Thymus (tissue), 14 donors: ENCODE results near the gene CERS6. TPM values are rescaled to one million over a fixed set of nuclear protein-coding genes. Genes with fewer than 3 reads are reported as not detected.
"Not testable (repeated sequence)": the region's sequence is repeated elsewhere in the genome, so short reads cannot be mapped to it uniquely, and the experiment has no call there.

Experiments
- DNase-seq, 9 donors: peaks; one replicate each; pipeline ENCODE4 v3.0.0-alpha.2; 2013; ENCODE audit warnings: low spot score in 9 of 9, low read depth in 6 of 9, missing footprints in 1 of 9
- H3K27ac ChIP-seq, 2 donors: one replicate each; pipeline ENCODE4 v1.5.1; 2013; ENCODE audit warnings: control low read depth in 1 of 2, low read depth in 1 of 2, low read length in 1 of 2, mild to moderate bottlenecking in 1 of 2, moderate library complexity in 1 of 2
- H3K27me3 ChIP-seq, 2 donors: one replicate each; pipeline ENCODE4 v1.5.1; 2013; ENCODE audit warnings: low read length in 1 of 2; ENCODE audit not compliant: control insufficient read depth in 2 of 2, insufficient read depth in 1 of 2
- H3K36me3 ChIP-seq, 2 donors: one replicate each; pipeline ENCODE4 v1.5.1; 2013; ENCODE audit warnings: low read length in 1 of 2, mild to moderate bottlenecking in 1 of 2, moderate library complexity in 1 of 2; ENCODE audit not compliant: control insufficient read depth in 2 of 2, insufficient read depth in 2 of 2
- H3K4me1 ChIP-seq, 2 donors: one replicate each; pipeline ENCODE4 v1.5.1; 2013; ENCODE audit warnings: low read length in 2 of 2; ENCODE audit not compliant: control insufficient read depth in 2 of 2, insufficient read depth in 2 of 2
- H3K4me3 ChIP-seq, 2 donors: one replicate each; pipeline ENCODE4 v1.5.1; 2013; ENCODE audit warnings: low read length in 2 of 2, control low read depth in 1 of 2, mild to moderate bottlenecking in 1 of 2
- H3K9me3 ChIP-seq, 2 donors: one replicate each; pipeline ENCODE4 v1.5.1; 2013; ENCODE audit warnings: low read length in 1 of 2, mild to moderate bottlenecking in 1 of 2; ENCODE audit not compliant: control insufficient read depth in 2 of 2, insufficient read depth in 1 of 2
- WGBS: extraction: QIAGEN DNeasy Blood & Tissue Kit; methylation state at CpG from one replicate; pipeline ENCODE4 v1.1.7; 2013; 5-methylcytosine and 5-hydroxymethylcytosine counted together
- long read RNA-seq, 10 donors: transcript quantifications; one replicate each; lab custom pipeline, GENCODE V29; 2026
- polyA plus RNA-seq: library from polyadenylated mRNA; stranded (reverse); fragments of 200-250 nt; gene quantifications from one replicate; pipeline ENCODE4 v1.2.3, GENCODE V29; 2013
- total RNA-seq: library from RNA; stranded (reverse); fragments of 120-200 nt; gene quantifications from one replicate; pipeline ENCODE4 v1.2.4, GENCODE V29; 2013
- donor health status: healthy.

The CERS6 gene, protein sequence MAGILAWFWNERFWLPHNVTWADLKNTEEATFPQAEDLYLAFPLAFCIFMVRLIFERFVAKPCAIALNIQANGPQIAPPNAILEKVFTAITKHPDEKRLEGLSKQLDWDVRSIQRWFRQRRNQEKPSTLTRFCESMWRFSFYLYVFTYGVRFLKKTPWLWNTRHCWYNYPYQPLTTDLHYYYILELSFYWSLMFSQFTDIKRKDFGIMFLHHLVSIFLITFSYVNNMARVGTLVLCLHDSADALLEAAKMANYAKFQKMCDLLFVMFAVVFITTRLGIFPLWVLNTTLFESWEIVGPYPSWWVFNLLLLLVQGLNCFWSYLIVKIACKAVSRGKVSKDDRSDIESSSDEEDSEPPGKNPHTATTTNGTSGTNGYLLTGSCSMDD
- total RNA-seq (26.9 TPM), polyA plus RNA-seq (12.1 TPM)
- long read RNA-seq, donor 1, full-length matches to known transcripts, result 1 of 1 reads
- long read RNA-seq, donor 1, partial matches to known transcripts, result 0 of 1 reads
- long read RNA-seq, donor 1, other reads (novel, unspliced or antisense), result 0 of 1 reads
- long read RNA-seq, donor 2, full-length matches to known transcripts, result 17 of 38 reads
- long read RNA-seq, donor 2, partial matches to known transcripts, result 21 of 38 reads
- long read RNA-seq, donor 2, other reads (novel, unspliced or antisense), result 0 of 38 reads
- long read RNA-seq, donor 3, full-length matches to known transcripts, result 10 of 15 reads
- long read RNA-seq, donor 3, partial matches to known transcripts, result 5 of 15 reads
- long read RNA-seq, donor 3, other reads (novel, unspliced or antisense), result 0 of 15 reads
- long read RNA-seq, donor 4, full-length matches to known transcripts, result 6 of 6 reads
- long read RNA-seq, donor 4, partial matches to known transcripts, result 0 of 6 reads
- long read RNA-seq, donor 4, other reads (novel, unspliced or antisense), result 0 of 6 reads
- long read RNA-seq, donor 5, full-length matches to known transcripts, result 14 of 25 reads
- long read RNA-seq, donor 5, partial matches to known transcripts, result 11 of 25 reads
- long read RNA-seq, donor 5, other reads (novel, unspliced or antisense), result 0 of 25 reads
- long read RNA-seq, donor 6, full-length matches to known transcripts, result 12 of 12 reads
- long read RNA-seq, donor 6, partial matches to known transcripts, result 0 of 12 reads
- long read RNA-seq, donor 6, other reads (novel, unspliced or antisense), result 0 of 12 reads
- long read RNA-seq, donor 7, full-length matches to known transcripts, result 8 of 13 reads
- long read RNA-seq, donor 7, partial matches to known transcripts, result 5 of 13 reads
- long read RNA-seq, donor 7, other reads (novel, unspliced or antisense), result 0 of 13 reads
- long read RNA-seq, donor 8, full-length matches to known transcripts, result 5 of 10 reads
- long read RNA-seq, donor 8, partial matches to known transcripts, result 5 of 10 reads
- long read RNA-seq, donor 8, other reads (novel, unspliced or antisense), result 0 of 10 reads
- long read RNA-seq, donor 9, full-length matches to known transcripts, result 7 of 12 reads
- long read RNA-seq, donor 9, partial matches to known transcripts, result 5 of 12 reads
- long read RNA-seq, donor 9, other reads (novel, unspliced or antisense), result 0 of 12 reads
- long read RNA-seq, donor 10, full-length matches to known transcripts, result 17 of 23 reads
- long read RNA-seq, donor 10, partial matches to known transcripts, result 6 of 23 reads
- long read RNA-seq, donor 10, other reads (novel, unspliced or antisense), result 0 of 23 reads

DNA sequence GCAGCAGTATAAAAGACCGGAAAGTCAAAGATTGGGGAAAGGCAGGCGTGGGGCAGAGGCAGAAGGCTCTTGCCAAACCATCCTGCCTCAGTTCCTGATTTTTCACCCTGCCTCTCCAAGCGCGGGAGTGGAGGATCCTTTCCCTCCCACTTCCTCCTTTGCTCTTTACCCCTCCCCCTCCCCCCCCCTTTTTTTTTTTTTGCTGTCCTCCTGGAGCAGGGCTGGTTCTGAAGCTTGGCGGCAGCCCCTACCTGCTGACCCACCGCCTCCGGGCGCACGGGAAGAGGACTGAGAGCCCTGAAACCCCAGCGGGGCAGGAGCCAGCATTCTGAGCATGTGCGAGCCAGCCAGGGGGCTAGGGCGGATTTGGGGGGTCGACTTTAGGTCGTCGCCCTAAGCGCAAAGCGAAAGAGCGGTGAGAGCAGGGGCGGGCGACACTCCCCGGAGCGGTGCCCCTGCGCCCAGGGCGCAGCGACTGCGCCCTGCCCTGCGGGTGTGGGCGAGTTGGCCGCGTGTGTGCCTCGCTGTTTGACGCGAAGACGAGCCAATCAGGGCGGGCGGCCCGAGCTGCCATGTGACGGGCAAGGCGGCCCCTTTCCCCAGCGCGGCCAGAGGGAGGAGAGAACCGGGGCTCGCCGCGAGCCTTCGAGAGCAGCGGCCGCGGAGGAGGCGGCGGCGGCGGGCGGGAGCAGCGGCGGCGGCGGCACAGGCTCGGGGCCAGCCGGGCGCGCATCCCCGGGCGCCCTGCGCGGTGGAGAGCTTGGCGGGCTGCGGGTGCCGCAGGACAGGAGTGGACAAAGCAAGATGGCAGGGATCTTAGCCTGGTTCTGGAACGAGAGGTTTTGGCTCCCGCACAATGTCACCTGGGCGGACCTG, at the start of gene CERS6:
CERS6 (plus strand) TSS at position 628 of the 876 bp plus-strand sequence; CDS start at position 805, 177 bp downstream.
- peak within 1 kb of the TSS; percentile 86 to 88 for H3K4me3 ChIP-seq
- no peaks in the 10 kb centered on the region for H3K36me3 ChIP-seq
- WGBS, result under 1% methylated on average over 72 of the region's 72 CpGs

DNA sequence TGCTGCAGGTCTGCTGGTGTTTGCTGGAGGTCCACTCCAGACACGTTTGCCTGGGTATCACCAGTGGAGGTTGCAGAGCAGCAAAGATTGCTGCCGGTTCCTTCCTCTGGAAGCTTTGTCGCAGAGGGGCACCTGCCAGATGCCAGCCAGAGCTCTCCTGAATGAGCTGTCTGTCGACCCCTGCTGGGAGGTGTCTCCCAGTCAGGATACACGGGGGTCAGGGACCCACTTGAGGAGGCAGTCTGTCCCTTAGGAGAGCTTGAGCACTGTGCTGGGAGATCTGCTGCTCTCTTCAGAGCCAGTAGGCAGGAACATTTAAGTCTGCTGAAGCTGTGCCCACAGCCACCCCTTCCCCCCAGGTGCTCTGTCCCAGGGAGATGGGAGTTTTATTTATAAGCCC, 43.8 kb upstream of the CERS6 start:
- WGBS, result 90% methylated on average over 5 of the region's 5 CpGs
- not testable (repeated sequence) for H3K36me3 ChIP-seq, DNase-seq, H3K4me1 ChIP-seq, H3K27me3 ChIP-seq, H3K27ac ChIP-seq, H3K4me3 ChIP-seq
- peaks cover 0 to 27% of the 10 kb centered on the region in 2 donors for H3K9me3 ChIP-seq

More for the DNA sequence above, at the start of gene CERS6:
- peak in 6 of 9 donors; percentile 75 to 91 (median 84) for DNase-seq
- no peaks in the 10 kb centered on the region for H3K27me3 ChIP-seq
- H3K9me3 ChIP-seq, result no peaks in the 10 kb centered on the region
- peaks cover 9 to 19% of the 10 kb centered on the region in 2 donors for H3K4me1 ChIP-seq
- H3K27ac ChIP-seq, result peak within 1 kb of the TSS; percentile 32 to 91

DNA sequence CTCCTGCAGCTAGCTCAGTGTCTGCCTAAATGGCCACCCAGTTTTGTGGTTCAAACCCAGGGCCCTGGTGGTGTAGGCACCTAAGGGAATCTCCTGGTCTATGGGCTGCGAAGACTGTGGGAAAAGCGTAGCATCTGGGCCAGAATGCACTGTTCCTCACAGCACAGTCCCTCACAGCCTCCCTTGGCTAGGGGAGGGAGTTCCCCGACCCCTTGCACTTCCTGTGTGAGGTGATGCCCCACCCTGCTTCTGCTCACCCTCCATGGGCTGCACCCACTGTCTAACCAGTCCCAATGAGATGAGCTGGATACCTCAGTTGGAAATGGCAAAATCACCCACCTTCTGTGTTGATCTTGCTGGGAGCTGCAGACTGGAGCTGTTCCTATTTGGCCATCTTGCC, 43.0 kb upstream of the CERS6 start:
- H3K4me3 ChIP-seq, H3K27me3 ChIP-seq, H3K27ac ChIP-seq, H3K4me1 ChIP-seq, H3K36me3 ChIP-seq, DNase-seq: not testable (repeated sequence)
- WGBS, result 93% methylated on average over 3 of the region's 3 CpGs
- H3K9me3 ChIP-seq, result peaks cover 0 to 24% of the 10 kb centered on the region in 2 donors

DNA sequence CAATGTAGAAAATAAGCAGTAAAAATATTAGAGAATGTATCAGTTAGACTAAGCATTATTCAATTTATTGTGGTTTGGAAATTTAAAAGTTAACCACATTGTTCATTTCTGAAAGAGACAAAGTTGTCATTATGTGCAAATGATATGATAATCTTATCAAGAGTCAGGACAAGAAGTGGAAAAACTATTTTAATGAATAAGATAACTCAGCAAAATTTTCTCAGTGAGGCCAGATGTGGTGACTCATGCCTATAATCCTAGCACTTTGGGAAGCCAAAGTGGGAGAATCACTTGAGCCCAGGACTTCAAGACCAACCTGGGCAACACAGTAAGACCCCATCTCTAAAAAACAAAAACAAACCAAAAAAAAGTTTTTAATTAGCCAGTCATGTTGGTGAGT, 39.5 kb upstream of the CERS6 start:
- DNase-seq, result no peak
- Histone ChIP-seq H3K27me3 (no peaks in the 10 kb centered on the region), H3K4me3 (no peak overlapping the region), H3K27ac (no peak overlapping the region), H3K36me3 (no peaks in the 10 kb centered on the region), H3K9me3 (peaks cover 0 to 24% of the 10 kb centered on the region in 2 donors), H3K4me1 (no peaks in the 10 kb centered on the region)

DNA sequence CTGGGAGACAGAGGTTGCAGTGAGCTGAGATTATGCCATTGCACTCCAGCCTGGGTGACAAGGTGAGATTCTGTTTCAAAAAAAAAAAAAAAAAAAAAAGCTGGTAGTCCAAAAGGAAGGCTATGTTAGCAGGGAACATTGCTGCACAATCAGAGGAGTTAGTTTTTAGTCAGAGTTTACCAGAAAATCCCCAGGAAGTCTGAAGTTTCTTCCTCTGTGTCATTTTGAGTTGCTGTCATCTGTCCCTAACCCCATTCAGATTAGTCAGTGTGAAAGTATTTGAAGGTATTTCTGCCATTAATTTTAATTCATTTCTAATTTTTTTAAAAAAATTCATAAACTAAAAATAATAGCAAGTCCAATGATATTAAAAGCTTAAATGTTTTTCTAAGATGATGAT, 33.5 kb upstream of the CERS6 start:
- no peak for DNase-seq
- Histone ChIP-seq H3K27me3 (no peaks in the 10 kb centered on the region), H3K4me1 (peaks cover 4 to 21% of the 10 kb centered on the region in 2 donors), H3K27ac (no peak overlapping the region), H3K9me3 (no peaks in the 10 kb centered on the region), H3K36me3 (no peaks in the 10 kb centered on the region), H3K4me3 (no peak overlapping the region)

DNA sequence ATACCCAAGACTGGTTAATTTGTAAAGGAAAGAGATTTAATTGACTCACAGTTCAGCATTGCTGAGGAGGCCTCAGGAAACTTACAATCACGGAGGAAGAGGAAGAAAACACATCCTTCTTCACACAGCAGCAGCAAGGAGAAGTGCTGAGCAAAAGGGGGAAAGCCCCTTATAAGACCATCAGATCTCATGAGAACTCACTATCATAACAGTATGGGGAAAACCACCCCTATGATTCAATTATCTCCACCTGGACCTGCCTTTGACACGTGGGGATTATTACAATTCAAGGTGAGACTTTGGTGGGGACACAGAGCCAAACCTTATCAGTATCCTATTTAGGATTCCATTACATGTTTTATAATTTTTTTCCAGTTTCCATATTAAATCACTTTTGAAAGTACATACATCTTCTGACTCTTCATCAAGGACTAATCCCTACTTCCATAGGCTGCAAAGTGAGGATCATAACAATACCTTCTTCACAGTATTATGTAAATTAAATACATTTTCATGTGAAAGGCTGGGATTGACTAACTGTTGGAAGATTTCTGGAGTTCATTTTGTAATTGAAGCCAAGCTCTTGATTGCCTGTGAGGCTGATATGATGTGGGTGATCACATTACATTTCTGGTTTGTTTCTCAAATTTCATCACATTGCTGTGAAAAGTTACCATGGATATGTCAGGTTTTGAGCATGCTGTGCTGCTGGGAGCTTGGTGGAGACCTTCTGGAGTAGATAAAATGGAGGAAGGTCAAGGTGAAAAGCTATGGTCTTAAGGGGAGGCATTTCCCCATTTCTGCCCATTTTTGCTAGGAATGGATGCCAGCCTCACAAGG, 31.7 kb upstream of the CERS6 start:
- H3K27ac ChIP-seq, result peak overlapping the region; percentile 39 to 58
- no peaks in the 10 kb centered on the region for H3K27me3 ChIP-seq
- no peaks in the 10 kb centered on the region for H3K36me3 ChIP-seq
- no peak overlapping the region for H3K4me3 ChIP-seq
- H3K4me1 ChIP-seq, result peaks cover 8 to 29% of the 10 kb centered on the region in 2 donors
- 43% methylated on average over 2 of the region's 2 CpGs for WGBS
- H3K9me3 ChIP-seq, result peaks cover 0 to 3% of the 10 kb centered on the region in 2 donors
- no peak for DNase-seq

DNA sequence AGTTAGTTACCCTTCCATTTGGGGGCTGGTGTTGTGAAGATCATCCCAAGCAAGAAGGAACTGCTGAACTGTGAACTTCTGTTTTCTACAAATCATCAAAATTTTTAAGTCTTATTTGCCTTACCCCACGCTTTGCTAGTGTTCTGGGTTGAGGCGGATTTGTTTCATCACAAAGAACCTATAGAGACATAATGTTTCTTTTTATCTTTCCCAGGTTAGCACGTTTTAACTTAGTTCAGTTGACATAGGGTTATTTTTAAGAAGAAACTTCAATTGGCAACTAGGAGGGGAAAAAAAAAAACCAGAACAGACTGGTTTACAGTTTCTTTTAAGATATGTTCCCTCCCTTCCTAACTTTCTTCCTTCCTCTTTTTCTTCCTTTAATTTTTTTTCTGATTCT, 31.1 kb upstream of the CERS6 start:
- Histone ChIP-seq H3K27ac (peak overlapping the region; percentile 39 to 58), H3K9me3 (peaks cover 0 to 3% of the 10 kb centered on the region in 2 donors), H3K4me1 (peaks cover 8 to 29% of the 10 kb centered on the region in 2 donors), H3K27me3 (no peaks in the 10 kb centered on the region), H3K4me3 (no peak overlapping the region), H3K36me3 (no peaks in the 10 kb centered on the region)
- peak in 3 of 9 donors; percentile 28 to 61 (median 35) for DNase-seq
- 37% methylated on average over 3 of the region's 3 CpGs for WGBS
